SK-N-MC (cell line): ENCODE results near the gene MLIP.

ENCODE experiments used
- DNase-seq: peaks from one replicate; pipeline ENCODE4 v3.0.0-alpha.2; 2011; ENCODE audit warnings: low read depth, low spot score
- H3K27ac ChIP-seq: fragments of 200-600 bp; sonication (generic); 2 replicates; pipeline ENCODE4 v1.5.1; 2016; ENCODE audit warnings: mixed run types
- H3K36me3 ChIP-seq: fragments of 200-600 bp; sonication (generic); 2 replicates; pipeline ENCODE4 v1.6.1; 2017; ENCODE audit warnings: antibody characterized with exemption, low read length, mixed read lengths; ENCODE audit not compliant: insufficient read depth
- H3K4me3 ChIP-seq: fragments of 200-600 bp; sonication (generic); 2 replicates; pipeline ENCODE4 v1.5.1; 2016
- H3K9ac ChIP-seq: fragments of 200-600 bp; sonication (generic); 2 replicates; pipeline ENCODE4 v1.8.0; 2017; ENCODE audit warnings: mixed run types, mixed read lengths; ENCODE audit not compliant: insufficient read length
- H3K9me3 ChIP-seq: fragments of 200-600 bp; sonication (generic); 2 replicates; pipeline ENCODE4 v1.6.1; 2017; ENCODE audit warnings: low read depth, mild to moderate bottlenecking, antibody characterized with exemption, low read length, moderate library complexity, mixed read lengths
- EZH2 ChIP-seq: fragments of 200-600 bp; sonication (generic); IDR thresholded peaks from one replicate; pipeline ENCODE4 v1.6.1; 2017; ENCODE audit warnings: antibody characterized with exemption
- FOXP2 ChIP-seq: optimal IDR thresholded peaks from 2 replicates; pipeline ENCODE3; 2011; ENCODE audit warnings: mild to moderate bottlenecking, moderate library complexity; ENCODE audit not compliant: insufficient read depth; ENCODE audit errors: extremely low read length, control extremely low read depth
- POLR2AphosphoS5 ChIP-seq: IDR thresholded peaks from 2 replicates; pipeline ENCODE4 v1.6.1; 2012; ENCODE audit warnings: mild to moderate bottlenecking, low read depth, low read length, borderline replicate concordance

Gene MLIP

DNA sequence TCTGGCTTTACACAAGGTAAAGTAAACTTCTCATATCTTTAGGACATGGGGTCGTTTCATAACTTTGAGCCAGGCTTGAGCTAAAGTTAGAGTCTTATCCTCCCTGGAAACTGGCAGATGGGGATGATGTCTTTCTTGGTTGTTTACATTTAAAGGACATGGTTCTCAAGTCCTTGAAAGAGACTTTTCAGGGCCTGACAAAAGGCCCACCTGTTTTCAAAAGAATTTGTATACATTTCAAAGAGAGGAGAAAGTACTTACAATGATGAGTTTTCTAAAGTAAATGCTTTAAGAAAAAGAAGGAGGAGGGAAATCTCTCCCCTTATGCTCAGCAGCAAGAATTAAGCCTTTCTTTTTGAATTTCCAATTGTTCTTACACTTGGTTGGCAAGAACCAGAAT is 151.3 kb downstream of the MLIP start:
- Histone ChIP-seq H3K27ac (no peak overlapping the region), H3K4me3 (no peak overlapping the region), H3K9ac (no peak overlapping the region), H3K36me3 (no peaks in the 10 kb centered on the region), H3K9me3 (no peaks in the 10 kb centered on the region)
- TF ChIP-seq FOXP2 (no peak), POLR2AphosphoS5 (no peak), EZH2 (no peak)
- no peak for DNase-seq

- Histone ChIP-seq H3K36me3 (no peaks in the 10 kb centered on the region), H3K9me3 (no peaks in the 10 kb centered on the region), H3K27ac (no peak overlapping the region), H3K9ac (no peak overlapping the region), H3K4me3 (no peak overlapping the region)
- DNase-seq = no peak
- no peak for TF ChIP-seq EZH2
These were observed 151.7 kb downstream of the MLIP start for GRCh38 chr6:54262971-54263370.

DNA sequence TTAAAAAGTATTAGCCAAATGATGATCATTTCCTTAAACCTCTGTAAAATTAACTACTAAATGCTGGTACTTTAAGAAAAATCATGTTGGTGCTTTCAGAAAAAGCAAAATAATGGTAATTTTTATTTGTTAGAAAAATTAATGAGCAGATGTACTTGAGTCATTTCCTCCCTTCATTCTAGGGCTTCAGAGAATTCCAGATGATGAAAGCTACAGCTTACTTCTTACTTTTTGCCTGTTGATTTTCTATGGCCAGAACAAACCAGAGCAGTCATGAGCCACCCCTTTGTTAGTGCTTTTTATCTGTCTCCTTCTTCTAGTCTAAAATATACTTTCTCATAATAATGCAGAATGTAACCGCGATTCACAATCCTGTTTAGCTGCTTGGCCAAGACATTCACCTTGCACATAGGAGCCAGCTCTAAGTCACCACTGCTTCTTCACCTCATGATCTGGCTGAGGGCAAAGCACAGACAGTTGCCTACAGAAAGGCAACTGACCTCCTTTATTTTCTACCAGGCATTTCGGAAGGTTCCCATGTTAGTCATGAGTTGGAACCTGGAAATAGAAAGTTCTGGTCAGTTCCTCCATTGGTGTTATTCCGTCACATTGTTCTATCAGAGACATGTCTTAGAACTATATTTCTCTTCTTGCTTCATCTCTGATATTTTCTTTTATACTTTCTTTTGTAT is 153.5 kb downstream of the MLIP start:
- no peak overlapping the region for H3K27ac ChIP-seq
- H3K4me3 ChIP-seq = no peak overlapping the region
- no peak for TF ChIP-seq FOXP2
- no peak for TF ChIP-seq POLR2AphosphoS5
- no peak for TF ChIP-seq EZH2
- H3K9me3 ChIP-seq = no peaks in the 10 kb centered on the region
- no peak overlapping the region for H3K9ac ChIP-seq
- no peak for DNase-seq
- H3K36me3 ChIP-seq = no peaks in the 10 kb centered on the region

- H3K36me3 ChIP-seq = no peaks in the 10 kb centered on the region
- H3K4me3 ChIP-seq = no peak overlapping the region
- H3K27ac ChIP-seq = no peak overlapping the region
- H3K9ac ChIP-seq = no peak overlapping the region
- no peaks in the 10 kb centered on the region for H3K9me3 ChIP-seq
- no peak for DNase-seq
- no peak for TF ChIP-seq EZH2
- no peak for TF ChIP-seq POLR2AphosphoS5
- TF ChIP-seq FOXP2 = no peak
These were observed 155.2 kb downstream of the MLIP start for GRCh38 chr6:54266400-54266923.

DNA sequence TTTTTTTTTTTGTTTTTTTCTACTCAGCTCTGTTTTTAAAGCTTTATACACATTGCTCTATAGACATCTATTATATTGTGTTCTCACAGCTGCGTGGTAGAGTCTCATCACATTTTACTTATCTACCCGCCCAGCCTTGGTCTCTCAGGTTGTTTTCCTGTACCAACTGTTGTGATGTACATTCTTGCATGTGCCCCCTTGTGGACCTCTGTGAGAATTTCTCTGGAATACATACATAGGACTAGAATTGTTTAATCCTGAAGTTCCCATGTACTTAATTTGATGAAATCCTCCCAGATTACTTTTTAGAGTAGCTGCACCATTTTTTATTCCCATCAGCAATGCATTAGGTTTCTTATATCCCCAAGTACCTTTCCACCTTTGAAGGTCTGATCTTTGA is 156.6 kb downstream of the MLIP start:
- Histone ChIP-seq H3K9me3 (no peaks in the 10 kb centered on the region), H3K9ac (no peak overlapping the region), H3K36me3 (no peaks in the 10 kb centered on the region), H3K27ac (no peak overlapping the region), H3K4me3 (no peak overlapping the region)
- TF ChIP-seq EZH2 = no peak
- TF ChIP-seq FOXP2 = no peak
- TF ChIP-seq POLR2AphosphoS5 = no peak
- DNase-seq = no peak

GRCh38 chr6:54273214-54273820 is 162.1 kb downstream of the MLIP start:
- Histone ChIP-seq H3K9ac (no peak overlapping the region), H3K36me3 (no peaks in the 10 kb centered on the region), H3K4me3 (no peak overlapping the region), H3K9me3 (no peaks in the 10 kb centered on the region; the same call in 1 of the 2 replicates), H3K27ac (no peak overlapping the region)
- DNase-seq = no peak
- TF ChIP-seq FOXP2 (no peak), EZH2 (no peak), POLR2AphosphoS5 (no peak)

- H3K9ac ChIP-seq = no peak overlapping the region
- no peak overlapping the region for H3K27ac ChIP-seq
- no peaks in the 10 kb centered on the region for H3K36me3 ChIP-seq
- no peak for DNase-seq
- TF ChIP-seq FOXP2 (no peak), POLR2AphosphoS5 (no peak), EZH2 (no peak)
- H3K4me3 ChIP-seq = no peak overlapping the region
- no peaks in the 10 kb centered on the region; the same call in 1 of the 2 replicates for H3K9me3 ChIP-seq
These were observed 163.1 kb downstream of the MLIP start for GRCh38 chr6:54274383-54274782.

GRCh38 chr6:54282186-54282585 is 170.9 kb downstream of the MLIP start:
- Histone ChIP-seq H3K27ac (peak overlapping the region; percentile 77), H3K9me3 (no peaks in the 10 kb centered on the region; the same call in 1 of the 2 replicates), H3K4me3 (no peak overlapping the region), H3K9ac (no peak overlapping the region), H3K36me3 (no peaks in the 10 kb centered on the region)
- peak; percentile 24 for DNase-seq
- no peak for TF ChIP-seq EZH2
